HG02885 (cell line): ENCODE results near the gene PHLDA2.
"Not testable (repeated sequence)": the region's sequence is repeated elsewhere in the genome, so short reads cannot be mapped to it uniquely, and the experiment has no call there.

ENCODE experiments used
- ATAC-seq: cut with Tn5 transposase; IDR thresholded peaks from one replicate; pipeline ENCODE4 v1.9.1; 2021; ENCODE audit warnings: mild to moderate bottlenecking; ENCODE audit not compliant: unreplicated experiment, poor library complexity

Gene PHLDA2

DNA sequence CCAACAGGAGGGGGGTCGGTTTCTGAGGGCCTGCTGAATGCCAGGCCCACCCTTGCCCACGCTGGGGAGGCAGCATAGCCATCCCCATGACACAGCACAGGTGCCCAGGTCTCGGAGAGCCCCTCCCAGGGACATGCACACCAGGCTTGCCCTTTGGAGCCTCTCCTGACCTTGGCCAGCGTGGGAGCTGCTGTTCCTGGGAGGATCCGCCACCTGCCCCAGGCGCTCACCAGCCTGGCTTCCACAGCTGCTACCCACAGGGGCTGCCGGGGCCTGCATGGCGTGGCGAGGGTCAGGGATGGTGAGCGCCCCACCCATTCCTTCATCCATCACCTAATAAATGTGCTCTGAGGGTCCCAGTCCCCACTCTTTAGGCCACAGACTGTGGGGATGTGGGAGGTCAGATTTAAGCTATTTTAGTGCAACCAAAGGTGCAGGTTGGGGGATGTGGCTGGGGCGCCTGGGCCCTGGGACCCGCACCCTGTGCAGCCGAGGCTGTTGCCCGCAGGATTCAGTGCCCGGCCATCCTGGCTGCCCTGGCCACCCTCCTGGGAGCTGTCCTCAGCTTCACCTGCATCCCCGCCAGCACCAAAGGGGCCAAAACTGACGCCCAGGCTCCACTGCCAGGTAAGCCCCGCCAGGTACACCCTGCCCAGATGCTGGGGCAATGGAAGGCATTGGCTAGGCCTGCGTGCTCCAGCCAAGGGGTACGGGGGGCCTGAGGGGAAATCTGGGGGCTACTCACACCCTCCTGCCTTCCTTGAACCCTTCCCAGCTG, 12.9 kb downstream of the PHLDA2 start:
- no peak for ATAC-seq

DNA sequence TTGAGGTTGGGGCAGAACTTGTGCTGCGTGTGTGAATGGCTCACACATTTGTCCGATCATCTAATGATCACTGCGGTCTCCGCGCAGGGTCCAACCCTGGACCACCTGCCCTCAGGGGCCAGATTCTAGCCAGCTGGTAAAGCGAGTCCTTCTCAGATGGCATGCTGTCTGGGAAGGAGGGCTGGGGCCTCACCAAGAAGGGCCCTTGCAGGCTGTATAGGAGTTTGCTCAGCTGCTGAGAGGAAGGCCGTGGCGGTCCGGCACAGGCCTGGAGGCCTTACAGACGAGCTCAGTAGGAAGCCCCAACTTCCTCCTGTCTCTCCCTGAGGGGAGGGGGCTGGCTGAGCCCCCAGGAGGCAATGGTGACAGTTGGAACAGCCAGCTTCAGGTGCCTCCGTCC, 13.7 kb downstream of the PHLDA2 start:
- ATAC-seq = no peak

DNA sequence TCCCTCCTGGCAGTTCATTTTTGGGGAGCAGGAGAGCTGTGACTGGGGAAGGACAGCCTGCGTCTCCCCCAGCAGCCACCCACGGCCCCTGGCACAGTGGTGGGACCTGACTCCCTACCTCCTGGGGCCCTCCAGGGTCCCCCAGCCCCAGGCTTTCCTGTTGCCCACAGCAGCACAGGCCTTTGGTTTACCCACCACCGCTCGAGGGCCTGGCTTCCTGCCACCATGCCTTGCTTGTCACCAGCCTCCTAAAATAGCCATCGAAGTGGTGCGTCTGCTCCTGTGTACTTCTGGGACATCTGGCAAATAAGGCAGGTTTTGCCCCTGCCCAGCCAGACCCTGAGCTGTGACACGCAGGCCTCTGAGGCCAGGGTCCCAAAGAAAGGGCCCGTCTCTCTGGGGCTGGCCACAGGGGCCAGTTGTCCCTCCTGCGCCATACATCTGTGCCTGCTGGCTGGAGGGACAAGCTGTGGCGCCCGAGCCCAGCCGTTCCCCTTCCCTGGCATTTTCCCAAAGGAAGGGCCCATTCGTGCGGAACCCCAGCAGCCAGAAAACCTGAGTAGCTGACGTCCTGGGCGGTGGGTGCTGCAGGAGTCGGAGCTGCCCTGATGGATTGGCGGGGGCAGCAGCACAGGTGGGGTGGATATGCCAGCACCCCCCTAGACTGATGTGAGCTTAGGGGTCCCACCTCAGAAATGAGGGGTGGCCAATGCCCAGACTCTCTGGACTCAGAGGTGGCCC, 14.6 kb downstream of the PHLDA2 start:
- no peak for ATAC-seq

DNA sequence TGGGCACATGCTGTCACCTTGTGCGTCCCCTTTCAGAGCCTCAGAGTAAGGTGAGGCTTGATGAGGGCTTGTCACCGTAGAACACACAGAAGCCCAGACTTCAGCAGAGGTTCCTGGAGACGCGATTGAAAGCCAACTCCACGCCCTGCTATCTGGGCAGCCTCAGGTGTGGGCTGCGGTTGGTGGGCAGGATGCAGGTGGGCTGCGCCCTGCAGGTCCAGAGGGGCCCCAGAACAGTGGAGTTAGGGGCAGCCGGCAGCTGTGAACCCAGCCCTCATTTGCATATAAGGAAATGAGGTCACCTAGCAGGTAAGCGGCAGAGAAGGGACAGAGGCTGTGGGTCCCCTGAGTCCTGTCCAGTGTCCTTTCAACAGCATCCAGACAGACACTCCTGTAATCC, 15.4 kb downstream of the PHLDA2 start:
- ATAC-seq = no peak

DNA sequence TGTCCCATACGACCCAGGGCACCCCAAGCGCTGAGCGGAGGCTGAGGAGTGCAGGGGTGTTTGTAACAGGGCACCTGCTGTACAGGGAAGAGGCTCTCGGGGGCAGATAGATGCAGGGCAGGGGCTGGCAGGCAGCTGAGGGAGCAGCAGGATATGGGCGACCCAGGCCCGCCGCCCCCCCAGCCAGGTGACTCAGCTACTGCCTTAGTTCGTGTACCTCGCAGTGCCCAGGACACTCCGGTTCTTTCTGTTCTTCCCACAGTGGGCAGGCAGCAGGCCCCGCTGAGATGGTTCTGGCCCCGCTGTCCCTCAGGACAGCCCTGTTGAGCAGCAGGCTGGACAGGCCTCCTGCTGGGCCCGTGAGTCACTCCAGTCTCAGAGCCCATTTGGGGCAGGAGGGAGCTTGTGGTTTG, 16.2 kb downstream of the PHLDA2 start:
- ATAC-seq = no peak

DNA sequence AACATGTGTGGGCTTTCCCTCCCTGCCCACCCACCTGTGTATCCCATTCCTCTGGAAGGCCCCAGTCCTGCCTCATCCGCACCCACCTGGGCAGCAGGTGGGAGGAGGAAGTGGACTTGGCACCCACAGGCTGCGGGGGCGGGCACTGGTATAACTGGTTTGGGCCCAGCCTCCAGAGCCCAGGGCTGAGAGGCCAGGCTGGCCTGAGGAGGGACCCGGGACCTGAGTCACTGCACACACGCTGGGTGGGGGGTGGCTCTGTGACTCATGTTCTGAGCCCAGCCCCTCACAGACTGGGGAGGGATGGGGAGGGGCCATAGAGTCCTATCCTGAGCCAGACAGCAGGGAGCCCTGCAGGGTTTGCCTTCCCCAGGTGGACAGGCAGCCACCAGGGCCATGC, 16.7 kb downstream of the PHLDA2 start:
- ATAC-seq = no peak

DNA sequence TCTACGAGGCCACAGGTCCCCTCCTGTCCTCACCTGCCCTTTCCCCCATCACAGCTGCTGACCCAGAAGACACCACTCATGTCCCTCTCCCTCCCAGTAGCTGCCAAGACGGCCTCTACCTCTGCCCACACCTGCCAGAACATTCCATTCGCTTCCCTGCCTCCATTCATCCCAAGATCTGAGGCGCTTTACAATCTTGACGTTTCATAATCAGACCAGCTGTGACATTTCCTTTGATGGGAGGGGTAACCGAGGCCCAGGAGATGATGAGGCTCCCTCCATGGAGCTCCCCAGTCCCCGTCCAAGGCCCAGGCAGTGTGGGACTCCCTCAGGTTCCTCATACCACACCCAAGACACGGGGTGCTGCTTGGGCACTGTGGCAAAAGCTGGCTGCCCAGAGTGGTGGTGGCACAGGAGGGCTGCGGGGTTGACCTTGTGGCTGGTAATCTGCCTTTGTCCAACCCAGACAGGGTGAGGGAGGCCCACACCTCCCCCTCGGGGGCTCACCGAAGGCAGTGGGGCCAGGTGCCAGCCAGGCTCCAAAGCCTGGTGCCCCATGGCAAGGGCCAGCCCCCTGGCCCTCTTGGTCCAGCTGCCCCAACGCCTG, 17.3 kb downstream of the PHLDA2 start:
- ATAC-seq = no peak

DNA sequence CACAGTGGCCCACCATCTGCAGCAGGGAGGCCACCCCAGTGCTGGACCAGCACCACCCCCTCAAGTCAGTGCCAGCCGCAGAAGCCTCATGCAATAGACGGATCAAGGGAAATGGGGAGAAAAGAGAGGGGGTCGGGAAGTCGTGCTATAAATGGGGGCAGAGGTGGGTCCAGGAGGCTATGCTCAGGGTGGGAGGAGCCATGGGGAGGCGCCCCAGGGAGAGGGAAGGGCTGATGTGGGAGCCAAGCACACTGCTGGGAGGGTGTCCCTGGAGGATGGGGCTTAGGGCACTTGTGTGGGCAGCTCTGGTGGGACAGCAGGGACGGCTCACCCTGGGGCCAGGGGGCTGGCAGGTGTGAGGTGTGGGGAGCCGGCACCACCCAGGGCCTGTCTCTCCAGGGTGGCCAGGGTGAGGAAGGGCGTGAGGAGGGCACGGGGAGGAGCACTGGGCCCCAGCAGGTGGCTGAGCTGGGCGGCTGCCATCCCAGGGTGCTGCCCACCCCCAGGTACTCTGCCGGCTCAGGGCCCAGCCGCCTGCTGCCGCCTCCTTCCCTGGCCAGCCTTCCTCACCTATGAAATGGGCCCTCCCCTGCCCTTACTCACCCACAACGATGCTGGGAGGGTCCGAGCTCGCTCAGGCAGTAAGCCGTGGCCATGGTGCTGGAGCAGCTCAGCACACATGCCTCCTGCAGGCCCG, 18.0 kb downstream of the PHLDA2 start:
- ATAC-seq = no peak

DNA sequence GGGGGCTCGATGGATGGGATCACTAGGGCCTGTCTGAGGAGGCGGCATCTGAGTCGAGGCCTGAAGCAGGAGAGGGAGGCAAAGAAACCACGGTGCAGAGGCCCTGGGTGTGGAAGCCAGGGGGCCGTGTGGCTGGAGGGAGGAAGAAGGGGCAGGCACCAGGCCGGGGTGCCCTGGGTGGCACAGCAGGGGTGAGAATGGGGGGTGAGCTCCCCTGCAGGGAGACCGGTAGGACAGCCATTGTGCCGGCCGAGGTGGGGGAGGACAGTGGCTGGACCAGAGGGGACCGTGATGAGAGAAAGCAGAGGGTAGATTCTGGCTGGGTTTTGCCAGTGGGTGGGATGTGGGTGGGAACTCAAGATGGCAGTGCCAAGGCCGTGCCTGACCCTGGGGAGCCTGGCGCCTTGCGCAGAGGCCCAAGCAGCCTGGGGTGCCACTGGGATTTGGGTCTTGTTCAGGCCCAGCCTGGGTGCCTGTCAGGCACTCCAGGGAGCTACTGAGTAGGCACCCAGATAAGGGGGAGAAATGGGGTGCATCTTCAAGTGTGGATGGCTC, 18.7 kb downstream of the PHLDA2 start:
- ATAC-seq = no peak

DNA sequence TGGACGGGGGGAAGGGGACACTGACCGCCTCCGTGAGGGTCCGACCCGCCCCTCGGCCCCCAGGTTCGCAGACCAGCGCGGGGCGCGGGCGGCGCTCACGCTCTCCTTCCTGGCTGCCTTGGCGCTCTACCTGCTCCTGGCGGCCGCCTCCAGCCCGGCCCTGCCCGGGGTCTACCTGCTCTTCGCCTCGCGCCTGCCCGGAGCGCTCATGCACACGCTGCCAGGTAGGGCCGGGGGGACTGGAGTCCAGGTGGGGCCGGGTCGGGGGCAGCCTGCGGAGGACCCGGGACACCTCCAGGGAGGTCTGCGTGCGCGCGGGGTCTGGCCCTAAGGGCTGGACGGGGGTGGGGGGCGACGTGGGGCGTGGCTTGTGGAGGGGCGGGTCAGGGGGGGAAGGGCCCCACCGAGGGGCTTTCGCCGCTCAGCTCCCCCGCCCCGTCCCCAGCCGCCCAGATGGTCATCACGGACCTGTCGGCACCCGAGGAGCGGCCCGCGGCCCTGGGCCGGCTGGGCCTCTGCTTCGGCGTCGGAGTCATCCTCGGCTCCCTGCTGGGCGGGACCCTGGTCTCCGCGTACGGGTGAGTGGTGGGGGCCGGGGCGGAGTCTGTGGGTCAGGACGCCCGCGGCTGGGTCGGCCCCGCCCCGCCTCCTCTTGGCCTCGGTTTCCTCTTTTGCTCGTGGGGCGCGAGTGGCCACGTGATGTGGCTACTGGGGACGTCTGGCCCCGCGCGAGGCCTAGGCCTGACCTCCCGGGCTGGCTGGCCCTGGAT, 19.9 kb downstream of the PHLDA2 start:
- ATAC-seq = no peak

DNA sequence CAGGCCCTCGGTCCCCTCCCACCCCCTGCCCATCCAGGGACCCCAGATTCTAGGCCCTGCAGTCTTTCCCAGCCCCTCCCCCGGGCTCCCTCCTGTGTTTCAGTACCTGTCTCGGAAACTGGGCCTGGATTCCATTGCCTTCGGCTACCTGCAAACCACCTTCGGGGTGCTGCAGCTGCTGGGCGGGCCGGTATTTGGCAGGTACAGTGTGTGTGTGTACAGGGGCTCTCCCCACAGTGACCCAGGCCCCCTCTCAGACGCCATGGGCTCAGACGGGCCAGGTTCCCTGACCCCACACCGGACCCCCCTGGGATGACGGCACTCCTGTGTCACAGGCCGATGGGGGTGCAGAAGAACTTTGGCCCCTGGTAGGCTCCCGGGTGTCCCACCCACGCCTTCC, 21.1 kb downstream of the PHLDA2 start:
- ATAC-seq = no peak

DNA sequence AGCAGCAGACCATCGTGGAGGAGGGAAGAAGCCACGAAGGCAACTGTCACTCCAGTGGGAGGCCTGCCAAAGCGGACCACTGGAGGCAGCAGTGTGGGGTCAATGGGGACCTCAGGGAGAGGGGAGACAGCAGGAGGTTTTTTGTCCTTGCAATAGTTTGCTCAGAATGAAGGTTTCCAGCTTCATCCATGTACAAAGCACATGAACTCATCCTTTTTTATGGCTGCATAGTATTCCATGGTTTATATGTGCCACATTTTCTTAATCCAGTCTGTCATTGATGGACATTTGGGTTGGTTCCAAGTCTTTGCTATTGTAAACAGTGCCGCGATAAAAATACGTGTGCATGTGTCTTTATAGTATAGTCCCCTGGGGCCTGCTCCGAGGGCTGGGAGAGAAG, 23.9 kb downstream of the PHLDA2 start:
- ATAC-seq = not testable (repeated sequence)

DNA sequence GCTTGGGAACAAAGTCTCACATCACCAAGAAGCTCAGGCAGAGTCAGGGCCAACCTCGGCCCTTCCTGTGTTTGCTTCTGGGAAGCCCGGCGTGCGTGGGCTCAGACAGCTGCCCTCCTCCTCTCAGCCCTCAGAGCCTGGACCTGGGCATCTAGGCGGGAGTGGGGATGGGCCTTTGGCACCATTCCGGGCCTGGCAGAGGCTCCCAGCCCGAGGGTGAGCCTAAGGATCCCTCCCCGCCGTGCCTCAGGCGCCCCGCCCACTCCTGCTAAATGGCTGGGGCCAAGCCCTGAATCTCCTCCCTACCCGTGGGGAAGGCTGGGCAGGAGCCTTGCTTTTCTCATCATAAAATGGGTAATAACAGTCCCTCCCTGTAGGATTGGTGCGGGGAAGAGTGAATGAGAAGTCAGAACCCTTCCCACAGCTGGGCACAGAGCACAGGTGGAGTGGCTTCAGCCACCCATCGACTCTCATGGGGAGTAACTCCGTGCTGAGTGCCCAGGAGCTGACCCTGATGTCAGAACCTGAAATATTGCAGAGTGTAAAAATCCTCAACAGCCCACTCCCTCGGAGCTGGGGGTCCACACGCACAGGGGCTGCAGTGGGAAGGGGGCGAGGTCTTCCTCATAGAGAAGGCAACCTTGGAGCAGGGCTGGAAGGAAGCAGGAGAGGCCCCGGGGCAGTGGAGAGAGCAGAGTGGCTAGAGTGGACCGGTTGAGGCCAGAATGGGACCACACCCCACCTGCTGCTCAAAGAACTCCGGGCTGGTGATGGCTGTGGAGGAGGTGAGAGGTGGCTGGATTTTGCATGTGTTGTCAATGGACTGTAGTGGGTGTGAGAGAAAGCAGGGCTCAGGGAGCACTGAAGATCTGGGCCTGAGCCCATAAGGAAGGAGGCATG, 24.8 kb downstream of the PHLDA2 start:
- no peak for ATAC-seq

DNA sequence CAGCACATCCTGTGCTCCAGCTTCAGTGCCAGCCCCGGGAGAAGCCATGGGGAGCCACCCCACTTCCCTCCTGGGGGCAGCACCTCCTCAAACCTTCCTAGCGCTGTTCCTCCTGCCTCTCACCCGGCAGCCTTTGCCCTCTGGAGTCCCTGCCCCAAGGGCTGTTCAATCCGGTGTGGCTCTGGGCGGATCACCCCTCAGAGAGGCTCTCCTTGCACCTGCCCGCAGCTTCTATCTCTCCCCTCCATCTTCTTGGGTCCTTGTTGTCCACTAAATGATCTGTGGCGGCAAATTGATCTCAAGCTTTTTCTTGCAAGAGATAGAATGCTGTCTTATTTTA, 25.6 kb downstream of the PHLDA2 start:
- ATAC-seq = no peak

DNA sequence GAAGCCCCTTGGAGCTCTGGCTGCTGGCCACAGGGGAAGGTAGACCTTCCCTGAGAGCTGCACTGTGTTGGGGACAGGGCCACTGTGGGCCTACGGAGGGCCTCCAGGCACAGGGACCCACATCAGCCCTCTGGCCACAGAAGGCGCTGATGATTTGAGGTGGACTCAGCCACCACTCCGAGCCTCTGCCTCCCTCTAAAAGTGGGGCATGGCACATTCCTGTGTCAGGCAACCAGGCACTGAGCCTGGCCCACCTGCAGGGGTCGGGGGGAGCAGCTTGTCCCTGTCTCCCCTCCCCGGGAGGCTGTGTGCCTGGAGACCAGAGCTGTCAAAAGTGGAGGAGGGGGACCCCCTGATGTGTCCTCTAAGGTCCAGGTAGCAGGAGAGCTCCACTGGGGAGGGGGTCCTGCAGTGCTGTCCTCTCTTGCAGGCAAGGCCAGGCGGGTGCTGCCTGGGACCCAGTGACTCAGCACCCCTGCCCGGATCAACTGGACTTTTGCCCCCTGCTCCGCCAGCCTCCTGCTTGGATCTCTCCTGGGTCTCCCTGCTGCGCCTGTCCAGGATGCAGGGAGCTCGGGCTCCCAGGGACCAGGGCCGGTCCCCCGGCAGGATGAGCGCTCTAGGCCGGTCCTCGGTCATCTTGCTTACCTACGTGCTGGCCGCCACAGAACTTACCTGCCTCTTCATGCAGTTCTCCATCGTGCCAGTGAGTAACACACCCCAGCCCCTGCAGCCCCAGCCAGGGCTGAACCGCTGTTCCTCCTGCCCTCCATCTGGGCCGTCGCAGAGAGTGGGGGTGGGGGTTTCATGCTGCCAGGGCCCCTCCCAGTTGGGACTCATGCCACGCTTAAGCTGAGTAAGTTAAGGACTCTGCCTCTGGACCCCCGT, 26.2 kb downstream of the PHLDA2 start:
- no peak for ATAC-seq

DNA sequence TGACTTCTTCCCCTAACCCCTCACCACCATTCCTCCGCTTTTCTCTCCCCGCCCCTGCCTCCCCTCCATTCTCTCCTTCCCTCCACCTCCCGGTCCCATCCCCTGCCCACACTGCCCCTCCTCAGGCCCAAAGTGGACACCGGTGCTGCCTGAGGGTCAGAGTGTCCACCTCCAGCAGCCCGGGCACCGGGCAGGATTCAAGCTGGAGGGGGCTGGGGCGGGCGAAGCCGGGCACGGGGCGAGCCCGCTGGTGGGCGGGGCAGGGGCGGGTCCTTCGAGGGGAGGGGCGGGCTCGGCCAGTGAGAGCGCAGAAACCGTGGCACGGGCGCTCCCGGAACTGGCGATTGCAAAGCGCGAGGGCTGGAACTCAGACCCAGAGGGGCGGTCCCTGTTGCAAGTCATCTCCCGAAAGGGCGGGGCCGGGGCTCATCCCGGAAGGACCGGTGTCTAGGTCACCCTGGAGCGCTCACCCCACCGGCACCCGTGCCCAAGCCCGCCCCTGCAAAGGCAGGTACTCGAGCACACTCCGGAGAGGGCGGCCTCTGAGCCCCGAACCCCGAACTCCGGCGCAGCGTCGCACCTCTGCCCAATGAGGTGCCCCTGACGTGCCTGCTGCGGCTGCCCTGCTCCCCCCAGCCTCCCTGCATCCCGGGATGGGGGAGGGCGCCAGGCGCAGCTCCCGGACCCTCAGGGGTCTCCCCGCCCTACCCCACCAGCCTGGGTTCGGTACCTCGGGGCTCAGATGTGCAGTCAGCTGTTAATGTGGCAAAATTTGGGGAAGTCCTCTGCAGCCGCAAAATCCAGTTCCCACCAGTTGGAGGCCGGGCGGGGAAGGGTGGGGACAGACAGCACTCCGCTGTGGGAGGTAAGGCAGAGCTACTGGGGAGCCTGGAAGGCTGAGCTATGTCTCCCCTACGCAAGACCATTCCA, 27.1 kb downstream of the PHLDA2 start:
- peak; percentile 97 for ATAC-seq

DNA sequence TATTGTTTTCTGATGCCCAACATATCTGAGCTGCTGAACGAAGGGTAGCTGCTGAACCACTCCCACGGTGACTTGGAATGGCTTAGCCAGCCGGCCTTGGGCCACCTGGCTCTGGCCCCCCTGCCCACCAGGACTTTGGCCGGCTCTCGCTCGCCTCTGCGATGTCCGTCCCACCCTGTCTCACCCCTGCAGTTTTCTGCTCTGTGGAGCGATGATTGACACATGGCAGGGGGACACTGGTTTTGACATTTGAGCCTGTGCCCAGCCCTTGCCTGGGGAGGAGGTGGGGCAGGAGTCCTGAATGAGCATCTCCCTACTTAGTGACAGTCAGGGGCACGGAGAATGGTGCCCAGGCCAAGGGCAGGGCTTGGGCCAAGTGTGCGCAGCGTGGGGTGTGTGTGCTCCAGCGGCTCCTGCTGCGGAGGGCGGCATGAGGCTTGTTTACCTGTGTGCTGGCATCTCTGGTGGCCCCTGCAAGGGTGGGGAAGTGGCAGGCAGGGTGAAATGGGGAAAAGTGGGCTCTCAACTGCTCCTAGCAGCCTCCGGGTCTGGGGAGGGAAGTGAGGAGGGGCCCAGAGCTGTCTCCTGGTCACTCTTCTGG, 27.9 kb downstream of the PHLDA2 start:
- ATAC-seq = no peak
